OCI-LY1 (cell line): ENCODE measurements around the gene ETV3.

Source experiments
- EZH2 ChIP-seq: fragments of 200-600 bp; sonication (generic), shearing (Covaris generic); IDR thresholded peaks from 2 replicates; pipeline ENCODE4 v1.8.0; 2017; ENCODE audit warnings: borderline replicate concordance, mixed run types, mild to moderate bottlenecking, antibody characterized with exemption, low read length, moderate library complexity, mixed read lengths
- TF ChIP-seq, protein P1 (sequence below): fragments of 200-600 bp; sonication (generic), shearing (Covaris generic); IDR thresholded peaks from 2 replicates; pipeline ENCODE4 v1.5.1; 2017; ENCODE audit warnings: mild to moderate bottlenecking, antibody characterized with exemption, low read length, moderate library complexity, mixed read lengths

DNA sequence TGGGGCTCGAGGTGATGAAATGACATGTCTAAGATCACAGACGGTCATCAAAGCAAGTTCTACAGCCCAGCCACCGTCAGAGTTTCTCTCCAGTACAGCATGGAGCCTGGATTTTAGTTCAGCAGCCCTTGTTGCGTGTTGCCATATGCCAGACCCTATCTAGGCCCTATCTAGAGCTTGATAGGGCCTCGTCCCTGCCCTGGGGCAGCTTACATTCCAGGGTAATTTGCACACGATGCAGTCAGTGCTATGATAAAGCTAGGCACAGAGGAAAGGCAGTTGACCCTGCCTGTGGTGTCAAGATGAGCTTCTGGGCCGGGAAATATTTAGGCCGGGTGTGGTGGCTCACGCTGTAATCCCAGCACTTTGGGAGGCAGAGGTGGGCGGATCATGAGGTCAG is 57.5 kb downstream of the ETV3 start:
- TF ChIP-seq, protein P1, sequence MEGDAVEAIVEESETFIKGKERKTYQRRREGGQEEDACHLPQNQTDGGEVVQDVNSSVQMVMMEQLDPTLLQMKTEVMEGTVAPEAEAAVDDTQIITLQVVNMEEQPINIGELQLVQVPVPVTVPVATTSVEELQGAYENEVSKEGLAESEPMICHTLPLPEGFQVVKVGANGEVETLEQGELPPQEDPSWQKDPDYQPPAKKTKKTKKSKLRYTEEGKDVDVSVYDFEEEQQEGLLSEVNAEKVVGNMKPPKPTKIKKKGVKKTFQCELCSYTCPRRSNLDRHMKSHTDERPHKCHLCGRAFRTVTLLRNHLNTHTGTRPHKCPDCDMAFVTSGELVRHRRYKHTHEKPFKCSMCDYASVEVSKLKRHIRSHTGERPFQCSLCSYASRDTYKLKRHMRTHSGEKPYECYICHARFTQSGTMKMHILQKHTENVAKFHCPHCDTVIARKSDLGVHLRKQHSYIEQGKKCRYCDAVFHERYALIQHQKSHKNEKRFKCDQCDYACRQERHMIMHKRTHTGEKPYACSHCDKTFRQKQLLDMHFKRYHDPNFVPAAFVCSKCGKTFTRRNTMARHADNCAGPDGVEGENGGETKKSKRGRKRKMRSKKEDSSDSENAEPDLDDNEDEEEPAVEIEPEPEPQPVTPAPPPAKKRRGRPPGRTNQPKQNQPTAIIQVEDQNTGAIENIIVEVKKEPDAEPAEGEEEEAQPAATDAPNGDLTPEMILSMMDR, result no peak
- no peak for TF ChIP-seq EZH2
